Retinal pigment epithelial cell (primary cell): Measurements from ENCODE around the gene NCK2.

Experiments used
- DNase-seq: peaks from one replicate; pipeline ENCODE4 v3.0.0-alpha.2; 2010; ENCODE audit warnings: low read depth
- H3K4me3 ChIP-seq: 2 replicates; pipeline ENCODE4 v1.5.1; 2011; ENCODE audit warnings: mild to moderate bottlenecking, low read length, control low read depth, moderate library complexity
- TF ChIP-seq, protein P1 (sequence below): conservative IDR thresholded peaks from 2 replicates; pipeline ENCODE4 v1.5.1; 2011; ENCODE audit warnings: low read depth, low read length, control low read depth, inconsistent platforms

Gene NCK2

GRCh38 chr2:105881286-105882136, 136.8 kb downstream of the NCK2 start:
- no peak overlapping the region for H3K4me3 ChIP-seq
- DNase-seq, result no peak
- TF ChIP-seq, protein P1, sequence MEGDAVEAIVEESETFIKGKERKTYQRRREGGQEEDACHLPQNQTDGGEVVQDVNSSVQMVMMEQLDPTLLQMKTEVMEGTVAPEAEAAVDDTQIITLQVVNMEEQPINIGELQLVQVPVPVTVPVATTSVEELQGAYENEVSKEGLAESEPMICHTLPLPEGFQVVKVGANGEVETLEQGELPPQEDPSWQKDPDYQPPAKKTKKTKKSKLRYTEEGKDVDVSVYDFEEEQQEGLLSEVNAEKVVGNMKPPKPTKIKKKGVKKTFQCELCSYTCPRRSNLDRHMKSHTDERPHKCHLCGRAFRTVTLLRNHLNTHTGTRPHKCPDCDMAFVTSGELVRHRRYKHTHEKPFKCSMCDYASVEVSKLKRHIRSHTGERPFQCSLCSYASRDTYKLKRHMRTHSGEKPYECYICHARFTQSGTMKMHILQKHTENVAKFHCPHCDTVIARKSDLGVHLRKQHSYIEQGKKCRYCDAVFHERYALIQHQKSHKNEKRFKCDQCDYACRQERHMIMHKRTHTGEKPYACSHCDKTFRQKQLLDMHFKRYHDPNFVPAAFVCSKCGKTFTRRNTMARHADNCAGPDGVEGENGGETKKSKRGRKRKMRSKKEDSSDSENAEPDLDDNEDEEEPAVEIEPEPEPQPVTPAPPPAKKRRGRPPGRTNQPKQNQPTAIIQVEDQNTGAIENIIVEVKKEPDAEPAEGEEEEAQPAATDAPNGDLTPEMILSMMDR, result no peak

GRCh38 chr2:105882341-105882740, 137.6 kb downstream of the NCK2 start:
- no peak overlapping the region for H3K4me3 ChIP-seq
- no peak for DNase-seq
- TF ChIP-seq, protein P1, result no peak

- no peak overlapping the region for H3K4me3 ChIP-seq
- no peak for DNase-seq
- TF ChIP-seq, protein P1, result no peak
Observed at GRCh38 chr2:105882920-105883435, 138.3 kb downstream of the NCK2 start.

- no peak for DNase-seq
- no peak overlapping the region for H3K4me3 ChIP-seq
- TF ChIP-seq, protein P1, result no peak
Observed at GRCh38 chr2:105883911-105884694, 139.4 kb downstream of the NCK2 start.

- no peak overlapping the region for H3K4me3 ChIP-seq
- no peak for DNase-seq
Observed at GRCh38 chr2:105885456-105885855, 140.7 kb downstream of the NCK2 start.

GRCh38 chr2:105886029-105886454, 141.3 kb downstream of the NCK2 start:
- TF ChIP-seq, protein P1, result no peak
- H3K4me3 ChIP-seq, result no peak overlapping the region
- DNase-seq, result peak; percentile 43

More at GRCh38 chr2:105885456-105885855, 140.7 kb downstream of the NCK2 start:
- TF ChIP-seq, protein P1, result no peak
